B cell (primary cell): Measurements from ENCODE around the gene LYRM7.

Experiments used
- CTCF ChIP-seq: fragments of 200-600 bp; IDR thresholded peaks from one replicate; pipeline ENCODE4 v1.8.0; 2022; ENCODE audit warnings: antibody characterized with exemption, mild to moderate bottlenecking
- EZH2 ChIP-seq: IDR thresholded peaks from 2 replicates; pipeline ENCODE4 v1.6.1; 2012; ENCODE audit warnings: borderline replicate concordance, low read depth, mild to moderate bottlenecking, moderate library complexity, low read length; ENCODE audit not compliant: insufficient read depth, poor library complexity, severe bottlenecking

- TF ChIP-seq CTCF (no peak), EZH2 (no peak)
Observed at GRCh38 chr5:131156385-131156784, 14.4 kb upstream of the LYRM7 start.
